Uterus (tissue), 2 donors: ENCODE results near the gene SUPT5H.

Experiments used
- POLR2A ChIP-seq, 2 donors: fragments of 450-650 bp; IDR thresholded peaks; one replicate each; pipeline ENCODE4 v1.6.1; 2016; ENCODE audit warnings: antibody characterized with exemption in 2 of 2, mild to moderate bottlenecking in 1 of 2, moderate library complexity in 1 of 2
- TF ChIP-seq, protein P1 (sequence below), 4 experiments: fragments of 200-600 bp in 2 of 4; fragments of 450-650 bp in 2 of 4; sonication (generic) in 2 of 4; IDR thresholded peaks; one replicate each; pipeline ENCODE4 v1.5.1; 2016 to 2019; ENCODE audit warnings: antibody characterized with exemption in 4 of 4, mild to moderate bottlenecking in 2 of 4, moderate library complexity in 1 of 4

- TF ChIP-seq, protein P1, sequence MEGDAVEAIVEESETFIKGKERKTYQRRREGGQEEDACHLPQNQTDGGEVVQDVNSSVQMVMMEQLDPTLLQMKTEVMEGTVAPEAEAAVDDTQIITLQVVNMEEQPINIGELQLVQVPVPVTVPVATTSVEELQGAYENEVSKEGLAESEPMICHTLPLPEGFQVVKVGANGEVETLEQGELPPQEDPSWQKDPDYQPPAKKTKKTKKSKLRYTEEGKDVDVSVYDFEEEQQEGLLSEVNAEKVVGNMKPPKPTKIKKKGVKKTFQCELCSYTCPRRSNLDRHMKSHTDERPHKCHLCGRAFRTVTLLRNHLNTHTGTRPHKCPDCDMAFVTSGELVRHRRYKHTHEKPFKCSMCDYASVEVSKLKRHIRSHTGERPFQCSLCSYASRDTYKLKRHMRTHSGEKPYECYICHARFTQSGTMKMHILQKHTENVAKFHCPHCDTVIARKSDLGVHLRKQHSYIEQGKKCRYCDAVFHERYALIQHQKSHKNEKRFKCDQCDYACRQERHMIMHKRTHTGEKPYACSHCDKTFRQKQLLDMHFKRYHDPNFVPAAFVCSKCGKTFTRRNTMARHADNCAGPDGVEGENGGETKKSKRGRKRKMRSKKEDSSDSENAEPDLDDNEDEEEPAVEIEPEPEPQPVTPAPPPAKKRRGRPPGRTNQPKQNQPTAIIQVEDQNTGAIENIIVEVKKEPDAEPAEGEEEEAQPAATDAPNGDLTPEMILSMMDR (IDR thresholded peaks at IDR 0.05): no peak
- TF ChIP-seq POLR2A (IDR thresholded peaks at IDR 0.05): no peak
Observed at GRCh38 chr19:39465956-39466747, 20.8 kb downstream of the SUPT5H start.
